ENCODE measurements around the gene VTI1A.
"Not testable (repeated sequence)": the region's sequence is repeated elsewhere in the genome, so short reads cannot be mapped to it uniquely, and the experiment has no call there.

The VTI1A gene

GRCh38 chr10:112589081-112589480 lies 142.1 kb downstream of the VTI1A start:
- DNase-seq (ENCODE audit: low read depth): no peak
- Histone ChIP-seq H3K9me3 (ENCODE audit: control insufficient read depth, low read length) (no peaks in the 10 kb centered on the region), H3K4me1 (ENCODE audit: control insufficient read depth, insufficient read depth, low read length) (peaks cover 42% of the 10 kb centered on the region), H3K4me3 (ENCODE audit: low read length) (no peak overlapping the region), H3K27me3 (replicated peaks; ENCODE audit: control insufficient read depth, insufficient read depth, low read length) (no peaks in the 10 kb centered on the region), H3K9ac (ENCODE audit: low read length) (no peak overlapping the region), H3K36me3 (ENCODE audit: control insufficient read depth, insufficient read depth, low read length, severe bottlenecking) (no peaks in the 10 kb centered on the region)

- H3K4me1 ChIP-seq (ENCODE audit: control insufficient read depth, insufficient read depth, low read length): peaks cover 25% of the 10 kb centered on the region
- not testable (repeated sequence) for H3K9me3 ChIP-seq (ENCODE audit: control insufficient read depth, low read length); H3K27me3 ChIP-seq (replicated peaks; ENCODE audit: control insufficient read depth, insufficient read depth, low read length); DNase-seq (ENCODE audit: low read depth); H3K9ac ChIP-seq (ENCODE audit: low read length); H3K36me3 ChIP-seq (ENCODE audit: control insufficient read depth, insufficient read depth, low read length, severe bottlenecking); H3K4me3 ChIP-seq (ENCODE audit: low read length)
These were observed 143.8 kb downstream of the VTI1A start for GRCh38 chr10:112590786-112591185.

GRCh38 chr10:112593023-112593422 lies 146.0 kb downstream of the VTI1A start:
- H3K4me3 ChIP-seq (ENCODE audit: low read length): no peak overlapping the region
- DNase-seq (ENCODE audit: low read depth): no peak
- no peaks in the 10 kb centered on the region for H3K9me3 ChIP-seq (ENCODE audit: control insufficient read depth, low read length)
- H3K27me3 ChIP-seq (replicated peaks; ENCODE audit: control insufficient read depth, insufficient read depth, low read length): no peaks in the 10 kb centered on the region
- no peak overlapping the region for H3K9ac ChIP-seq (ENCODE audit: low read length)
- H3K4me1 ChIP-seq (ENCODE audit: control insufficient read depth, insufficient read depth, low read length): peaks cover 2% of the 10 kb centered on the region
- no peaks in the 10 kb centered on the region for H3K36me3 ChIP-seq (ENCODE audit: control insufficient read depth, insufficient read depth, low read length, severe bottlenecking)

- Histone ChIP-seq H3K9ac (ENCODE audit: low read length) (no peak overlapping the region), H3K9me3 (ENCODE audit: control insufficient read depth, low read length) (no peaks in the 10 kb centered on the region), H3K4me3 (ENCODE audit: low read length) (no peak overlapping the region), H3K36me3 (ENCODE audit: control insufficient read depth, insufficient read depth, low read length, severe bottlenecking) (no peaks in the 10 kb centered on the region), H3K27me3 (replicated peaks; ENCODE audit: control insufficient read depth, insufficient read depth, low read length) (no peaks in the 10 kb centered on the region), H3K4me1 (ENCODE audit: control insufficient read depth, insufficient read depth, low read length) (no peaks in the 10 kb centered on the region)
- no peak for DNase-seq (ENCODE audit: low read depth)
These were observed 154.4 kb downstream of the VTI1A start for GRCh38 chr10:112601214-112602090.

DNA sequence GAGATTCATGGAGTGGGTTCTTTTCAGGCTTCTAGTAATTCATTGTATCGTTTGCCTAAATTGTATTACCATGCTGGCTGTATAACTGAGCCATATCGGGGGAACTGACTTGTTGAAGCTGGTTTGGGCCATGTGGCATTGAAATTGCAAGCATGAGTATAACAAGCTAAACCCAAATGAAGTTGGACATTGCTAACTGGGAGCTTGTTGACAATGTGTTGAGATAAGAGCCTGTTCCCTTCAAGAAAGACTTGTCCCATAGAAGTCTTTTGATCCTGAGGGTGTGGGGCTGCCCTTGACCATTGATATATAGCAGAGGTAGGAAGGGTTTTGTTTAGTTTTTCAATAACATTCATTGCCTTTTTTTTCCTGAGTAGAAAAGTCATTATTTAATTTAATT lies 156.0 kb downstream of the VTI1A start:
- Histone ChIP-seq H3K36me3 (ENCODE audit: control insufficient read depth, insufficient read depth, low read length, severe bottlenecking) (no peaks in the 10 kb centered on the region), H3K9me3 (ENCODE audit: control insufficient read depth, low read length) (no peaks in the 10 kb centered on the region), H3K9ac (ENCODE audit: low read length) (no peak overlapping the region), H3K27me3 (replicated peaks; ENCODE audit: control insufficient read depth, insufficient read depth, low read length) (no peaks in the 10 kb centered on the region), H3K4me1 (ENCODE audit: control insufficient read depth, insufficient read depth, low read length) (no peaks in the 10 kb centered on the region), H3K4me3 (ENCODE audit: low read length) (no peak overlapping the region)
- DNase-seq (ENCODE audit: low read depth): no peak

GRCh38 chr10:112605063-112605462 lies 158.0 kb downstream of the VTI1A start:
- Histone ChIP-seq H3K27me3 (replicated peaks; ENCODE audit: control insufficient read depth, insufficient read depth, low read length) (no peaks in the 10 kb centered on the region), H3K4me3 (ENCODE audit: low read length) (no peak overlapping the region), H3K9ac (ENCODE audit: low read length) (no peak overlapping the region), H3K9me3 (ENCODE audit: control insufficient read depth, low read length) (no peaks in the 10 kb centered on the region), H3K36me3 (ENCODE audit: control insufficient read depth, insufficient read depth, low read length, severe bottlenecking) (no peaks in the 10 kb centered on the region), H3K4me1 (ENCODE audit: control insufficient read depth, insufficient read depth, low read length) (no peaks in the 10 kb centered on the region)
- no peak for DNase-seq (ENCODE audit: low read depth)

DNA sequence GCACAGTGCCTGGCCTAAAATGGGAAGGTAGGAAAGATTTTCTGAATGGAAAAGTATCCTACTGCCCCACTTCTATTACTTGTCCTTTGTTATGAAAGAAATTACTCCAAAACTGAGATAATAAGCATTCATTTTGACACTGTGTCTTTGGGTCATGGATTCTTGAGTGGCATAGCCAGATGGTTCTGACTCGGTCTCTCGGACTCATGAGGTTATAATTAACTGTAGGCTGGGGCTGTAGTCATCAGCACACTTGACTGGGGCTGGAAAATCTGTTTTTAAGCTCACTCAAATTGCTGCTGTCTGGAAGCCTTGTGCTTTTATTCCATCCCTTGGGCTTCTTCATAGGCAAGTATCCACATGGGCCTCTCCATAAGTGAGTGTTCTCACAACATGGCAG lies 160.5 kb downstream of the VTI1A start:
- Histone ChIP-seq H3K9ac (ENCODE audit: low read length) (no peak overlapping the region), H3K27me3 (replicated peaks; ENCODE audit: control insufficient read depth, insufficient read depth, low read length) (no peaks in the 10 kb centered on the region), H3K36me3 (ENCODE audit: control insufficient read depth, insufficient read depth, low read length, severe bottlenecking) (no peaks in the 10 kb centered on the region), H3K4me1 (ENCODE audit: control insufficient read depth, insufficient read depth, low read length) (no peaks in the 10 kb centered on the region), H3K9me3 (ENCODE audit: control insufficient read depth, low read length) (no peaks in the 10 kb centered on the region), H3K4me3 (ENCODE audit: low read length) (no peak overlapping the region)
- DNase-seq (ENCODE audit: low read depth): no peak

GRCh38 chr10:112613620-112614019 lies 166.6 kb downstream of the VTI1A start:
- Histone ChIP-seq H3K9me3 (ENCODE audit: control insufficient read depth, low read length) (peaks cover 9% of the 10 kb centered on the region), H3K4me3 (ENCODE audit: low read length) (no peak overlapping the region), H3K36me3 (ENCODE audit: control insufficient read depth, insufficient read depth, low read length, severe bottlenecking) (no peaks in the 10 kb centered on the region), H3K9ac (ENCODE audit: low read length) (no peak overlapping the region), H3K4me1 (ENCODE audit: control insufficient read depth, insufficient read depth, low read length) (peaks cover 3% of the 10 kb centered on the region), H3K27me3 (replicated peaks; ENCODE audit: control insufficient read depth, insufficient read depth, low read length) (no peaks in the 10 kb centered on the region)
- no peak for DNase-seq (ENCODE audit: low read depth)

DNA sequence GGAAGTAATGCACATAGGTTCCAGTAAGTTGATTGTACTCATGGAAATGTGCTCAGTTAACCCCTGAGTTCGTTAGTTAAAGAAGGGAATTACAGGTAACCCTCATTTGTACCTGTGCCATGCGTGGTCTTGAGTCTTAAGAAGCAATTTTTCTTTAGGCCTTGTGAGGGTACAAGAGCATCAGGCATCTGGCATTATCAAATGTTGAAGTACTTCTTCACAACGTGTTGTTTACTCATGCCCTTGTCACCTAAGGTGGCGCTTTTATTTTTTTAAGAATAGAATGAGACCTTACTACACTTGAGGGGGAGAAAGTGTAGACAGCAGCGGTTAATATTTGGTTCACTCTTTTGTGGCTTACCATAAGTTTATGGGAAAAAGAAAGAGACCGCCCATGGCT lies 167.1 kb downstream of the VTI1A start:
- Histone ChIP-seq H3K36me3 (ENCODE audit: control insufficient read depth, insufficient read depth, low read length, severe bottlenecking) (no peaks in the 10 kb centered on the region), H3K9ac (ENCODE audit: low read length) (no peak overlapping the region), H3K9me3 (ENCODE audit: control insufficient read depth, low read length) (peaks cover 9% of the 10 kb centered on the region), H3K4me3 (ENCODE audit: low read length) (no peak overlapping the region), H3K4me1 (ENCODE audit: control insufficient read depth, insufficient read depth, low read length) (peaks cover 3% of the 10 kb centered on the region), H3K27me3 (replicated peaks; ENCODE audit: control insufficient read depth, insufficient read depth, low read length) (no peaks in the 10 kb centered on the region)
- no peak for DNase-seq (ENCODE audit: low read depth)

- H3K9ac ChIP-seq (ENCODE audit: low read length): no peak overlapping the region
- peaks cover 9% of the 10 kb centered on the region for H3K9me3 ChIP-seq (ENCODE audit: control insufficient read depth, low read length)
- no peaks in the 10 kb centered on the region for H3K36me3 ChIP-seq (ENCODE audit: control insufficient read depth, insufficient read depth, low read length, severe bottlenecking)
- DNase-seq (ENCODE audit: low read depth): no peak
- H3K4me3 ChIP-seq (ENCODE audit: low read length): no peak overlapping the region
- H3K27me3 ChIP-seq (replicated peaks; ENCODE audit: control insufficient read depth, insufficient read depth, low read length): no peaks in the 10 kb centered on the region
- H3K4me1 ChIP-seq (ENCODE audit: control insufficient read depth, insufficient read depth, low read length): peaks cover 3% of the 10 kb centered on the region
These were observed 167.6 kb downstream of the VTI1A start for GRCh38 chr10:112614586-112614985.

GRCh38 chr10:112615269-112615668 lies 168.3 kb downstream of the VTI1A start:
- peaks cover 9% of the 10 kb centered on the region for H3K9me3 ChIP-seq (ENCODE audit: control insufficient read depth, low read length)
- DNase-seq (ENCODE audit: low read depth): no peak
- H3K4me3 ChIP-seq (ENCODE audit: low read length): no peak overlapping the region
- H3K36me3 ChIP-seq (ENCODE audit: control insufficient read depth, insufficient read depth, low read length, severe bottlenecking): no peaks in the 10 kb centered on the region
- no peak overlapping the region for H3K9ac ChIP-seq (ENCODE audit: low read length)
- no peaks in the 10 kb centered on the region for H3K27me3 ChIP-seq (replicated peaks; ENCODE audit: control insufficient read depth, insufficient read depth, low read length)
- H3K4me1 ChIP-seq (ENCODE audit: control insufficient read depth, insufficient read depth, low read length): peaks cover 3% of the 10 kb centered on the region

GRCh38 chr10:112616647-112617046 lies 169.6 kb downstream of the VTI1A start:
- Histone ChIP-seq H3K36me3 (ENCODE audit: control insufficient read depth, insufficient read depth, low read length, severe bottlenecking) (no peaks in the 10 kb centered on the region), H3K27me3 (replicated peaks; ENCODE audit: control insufficient read depth, insufficient read depth, low read length) (no peaks in the 10 kb centered on the region), H3K4me3 (ENCODE audit: low read length) (no peak overlapping the region), H3K9me3 (ENCODE audit: control insufficient read depth, low read length) (peaks cover 9% of the 10 kb centered on the region), H3K4me1 (ENCODE audit: control insufficient read depth, insufficient read depth, low read length) (peaks cover 3% of the 10 kb centered on the region), H3K9ac (ENCODE audit: low read length) (no peak overlapping the region)
- no peak for DNase-seq (ENCODE audit: low read depth)

Measured in adipocyte (in vitro differentiated cells).